ENCODE results near the gene PIGQ.

Gene PIGQ

GRCh38 chr16:629833-630248 is 60.1 kb downstream of the PIGQ start:
- DNase-seq = no peak

- DNase-seq = no peak
Measured at GRCh38 chr16:630249-630814, 60.6 kb downstream of the PIGQ start.

- no peak for DNase-seq
Measured at GRCh38 chr16:630815-631405, 61.1 kb downstream of the PIGQ start, which contains the start of gene WFIKKN1. Gene WFIKKN1 (plus strand): TSS chr16:630985. CDS start chr16:631254, 269 bp downstream.

GRCh38 chr16:631808-632358 is 62.1 kb downstream of the PIGQ start:
- no peak for DNase-seq

GRCh38 chr16:632486-633335 is 62.9 kb downstream of the PIGQ start:
- no peak for DNase-seq

- DNase-seq = no peak
Measured at GRCh38 chr16:633336-634050, 63.7 kb downstream of the PIGQ start.

Measured in fibroblast of skin of scalp (primary cell).